HG02610 (cell line): Measurements from ENCODE around the gene GPX4.

Experiments used
- ATAC-seq: cut with Tn5 transposase; IDR thresholded peaks from one replicate; pipeline ENCODE4 v1.9.1; 2021; ENCODE audit warnings: mild to moderate bottlenecking, moderate library complexity; ENCODE audit not compliant: unreplicated experiment

Gene GPX4

DNA sequence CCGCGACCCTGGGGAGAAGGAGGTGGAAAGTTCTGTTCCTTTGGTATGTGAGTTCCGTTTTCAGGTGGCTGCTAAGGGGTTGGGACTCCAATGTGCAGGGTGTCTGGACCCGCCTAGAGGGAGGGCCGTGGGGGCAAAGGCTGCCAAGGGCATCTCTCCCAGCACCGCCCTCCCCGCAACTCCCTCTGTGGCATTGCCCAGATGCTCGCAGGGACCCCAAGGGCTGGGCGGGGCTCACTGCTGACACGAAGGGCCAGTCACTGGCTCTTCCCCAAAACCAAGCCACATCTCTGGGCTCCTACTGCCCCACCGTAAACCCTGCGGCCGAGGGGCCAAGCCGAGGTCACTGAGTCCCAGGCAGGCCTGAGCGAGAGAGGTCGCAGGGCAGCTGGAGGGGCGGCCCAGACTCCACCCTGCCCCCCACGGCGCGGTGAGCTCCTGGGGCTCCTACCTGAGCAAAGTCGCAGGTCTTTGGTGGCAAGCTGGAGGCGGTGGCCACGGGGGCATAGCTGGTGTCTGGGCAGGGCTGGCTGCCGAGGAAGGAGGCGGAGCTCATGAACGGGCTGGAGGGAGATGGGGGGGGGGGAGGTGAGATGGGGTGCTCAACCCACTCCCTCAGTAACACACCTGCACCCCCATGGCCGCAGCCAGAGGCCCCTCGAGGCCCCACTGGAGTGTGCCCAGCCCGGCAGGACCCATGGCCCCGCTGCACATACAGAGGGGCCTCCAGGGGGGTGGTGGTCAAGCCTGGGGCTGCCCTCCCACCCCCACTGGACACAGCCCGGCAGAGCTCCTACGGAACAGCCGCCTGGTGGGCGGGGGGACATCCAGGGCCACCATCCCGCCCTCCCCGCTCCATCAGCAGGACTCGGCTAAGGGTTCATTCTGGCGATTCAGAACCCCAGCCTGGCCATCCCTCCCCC is 43.3 kb downstream of the GPX4 start:
- ATAC-seq, result no peak

DNA sequence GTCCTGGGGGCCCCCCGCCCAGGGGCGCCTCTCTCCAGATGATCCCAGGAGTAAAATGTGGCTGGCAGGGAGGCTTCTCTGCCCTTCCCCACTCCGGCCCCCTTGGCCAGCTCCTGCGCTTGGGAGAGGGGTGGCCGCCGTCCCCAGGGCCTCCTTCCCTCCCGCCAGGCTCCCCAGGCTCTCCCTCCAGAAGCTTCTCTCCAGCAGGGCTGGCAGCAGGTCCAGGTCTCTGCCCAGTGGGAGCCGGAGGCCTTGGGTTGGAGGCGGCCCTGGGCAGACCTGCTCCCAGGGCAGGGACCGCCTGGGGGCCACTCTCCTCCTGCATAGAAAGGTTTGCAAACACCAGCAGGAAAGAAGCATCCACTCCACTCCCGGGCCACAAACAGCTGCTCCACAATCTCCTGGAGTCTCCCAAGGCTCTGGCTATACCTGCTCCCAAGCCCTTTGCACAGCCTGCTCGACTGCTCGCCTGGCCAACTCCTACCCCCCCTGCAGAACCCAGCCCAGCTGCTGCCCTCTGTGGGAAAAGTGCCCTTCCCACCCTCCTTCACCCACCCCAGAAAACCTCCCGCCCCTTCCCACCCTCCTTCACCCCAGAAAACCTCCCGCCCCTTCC is 44.2 kb downstream of the GPX4 start:
- ATAC-seq, result no peak

DNA sequence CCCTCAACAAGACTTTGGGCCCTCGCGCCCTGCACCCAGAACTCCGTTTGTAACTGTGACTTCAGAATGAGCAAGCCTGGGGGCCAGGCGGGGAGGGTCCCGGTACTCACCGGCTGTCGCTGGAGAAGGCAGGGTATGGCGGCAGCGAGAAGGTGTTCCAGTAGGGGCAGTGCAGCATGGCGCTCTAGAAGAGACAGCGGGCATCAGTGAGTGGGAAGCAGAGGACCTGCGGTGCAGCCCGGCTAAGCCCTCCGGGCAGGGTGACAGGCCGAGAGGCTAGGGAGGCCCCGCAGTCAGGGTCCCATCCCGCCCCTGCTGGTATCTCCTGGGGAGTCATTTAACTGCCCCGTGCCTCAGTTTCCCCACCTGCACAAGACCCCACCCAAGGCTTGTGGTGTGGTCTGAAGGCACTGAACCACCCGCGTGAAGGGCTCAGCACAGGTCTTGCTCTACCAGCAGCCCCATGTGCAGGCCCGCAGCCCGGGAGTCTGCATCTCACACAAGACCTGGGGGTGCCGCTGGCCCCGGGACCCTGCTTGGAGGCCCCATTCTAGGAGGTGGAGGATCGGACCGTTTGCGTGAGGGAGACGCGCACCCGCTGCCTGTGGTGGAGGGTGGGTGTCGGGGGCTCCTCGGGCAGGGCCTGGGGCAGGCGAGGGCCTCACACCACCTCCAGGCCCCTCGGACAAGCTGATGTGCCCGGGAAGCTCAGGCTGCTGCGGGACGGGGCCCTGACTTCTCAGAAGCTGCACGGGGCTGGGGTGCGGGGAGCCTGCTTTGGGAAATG is 45.7 kb downstream of the GPX4 start:
- no peak for ATAC-seq

DNA sequence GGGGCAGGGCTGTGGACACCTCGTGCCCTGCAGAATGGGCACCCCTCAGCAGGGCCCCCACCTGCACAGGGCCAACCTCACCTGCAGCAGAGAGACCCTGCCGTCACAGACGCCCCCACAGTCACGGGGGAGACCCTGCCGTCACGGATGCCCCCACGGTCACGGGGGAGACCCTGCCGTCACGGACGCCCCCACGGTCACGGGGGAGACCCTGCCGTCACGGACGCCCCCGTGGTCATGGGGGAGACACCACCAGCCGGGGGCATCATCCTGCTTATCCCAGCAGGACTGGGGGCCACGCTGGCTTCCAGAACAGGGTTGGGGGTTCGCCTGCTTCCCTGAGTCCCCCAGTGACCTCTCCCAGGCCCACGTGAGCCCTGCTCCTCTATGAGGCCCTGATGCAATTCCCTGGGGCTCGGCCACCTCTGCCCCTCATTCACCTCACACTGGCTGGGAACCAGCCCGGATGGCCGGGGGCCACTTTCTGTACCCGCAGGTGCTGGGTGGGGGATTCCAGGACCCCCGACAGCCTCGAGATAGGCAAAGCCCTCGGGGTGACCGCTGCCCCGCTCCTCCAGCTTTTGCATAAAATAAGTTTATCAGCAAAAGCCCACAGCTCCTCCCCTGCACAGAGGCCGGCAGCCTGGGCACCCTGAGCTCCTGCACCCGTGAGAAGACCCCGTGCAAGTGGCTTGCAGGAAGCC is 46.7 kb downstream of the GPX4 start:
- no peak for ATAC-seq

GRCh38 chr19:1151037-1151724 is 47.4 kb downstream of the GPX4 start:
- no peak for ATAC-seq

DNA sequence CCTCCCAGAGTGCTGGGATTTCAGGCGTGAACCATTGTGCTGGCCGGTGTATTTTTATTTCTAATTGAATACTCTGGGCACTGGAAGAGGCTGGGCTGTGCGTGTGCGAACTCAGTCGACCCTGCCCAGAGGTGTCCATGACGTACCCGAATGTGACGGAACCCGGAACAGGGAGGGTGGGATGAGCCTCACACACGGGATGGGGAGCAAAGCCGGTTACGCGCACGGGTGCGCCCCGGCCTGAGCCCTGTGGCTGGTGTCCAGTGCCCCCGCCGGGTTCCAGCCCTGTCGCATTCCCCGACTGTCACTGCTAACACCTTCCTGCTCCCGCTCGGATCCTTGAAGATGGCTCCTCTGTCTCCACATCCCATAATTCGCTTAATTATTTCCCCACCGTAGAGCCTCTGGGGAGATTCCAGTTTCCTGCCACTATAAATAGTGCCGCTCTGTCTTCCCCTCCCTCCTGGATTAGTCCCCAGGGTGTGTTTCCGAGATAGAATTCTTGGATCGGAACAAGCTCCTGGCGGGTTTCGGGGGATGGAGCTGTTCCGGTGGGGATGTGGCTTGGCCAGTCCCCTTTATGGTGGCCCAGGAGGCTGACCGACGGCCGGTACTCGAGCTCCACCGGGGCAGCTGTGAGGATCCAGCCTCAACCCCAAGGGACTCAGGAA is 48.3 kb downstream of the GPX4 start:
- ATAC-seq, result no peak

DNA sequence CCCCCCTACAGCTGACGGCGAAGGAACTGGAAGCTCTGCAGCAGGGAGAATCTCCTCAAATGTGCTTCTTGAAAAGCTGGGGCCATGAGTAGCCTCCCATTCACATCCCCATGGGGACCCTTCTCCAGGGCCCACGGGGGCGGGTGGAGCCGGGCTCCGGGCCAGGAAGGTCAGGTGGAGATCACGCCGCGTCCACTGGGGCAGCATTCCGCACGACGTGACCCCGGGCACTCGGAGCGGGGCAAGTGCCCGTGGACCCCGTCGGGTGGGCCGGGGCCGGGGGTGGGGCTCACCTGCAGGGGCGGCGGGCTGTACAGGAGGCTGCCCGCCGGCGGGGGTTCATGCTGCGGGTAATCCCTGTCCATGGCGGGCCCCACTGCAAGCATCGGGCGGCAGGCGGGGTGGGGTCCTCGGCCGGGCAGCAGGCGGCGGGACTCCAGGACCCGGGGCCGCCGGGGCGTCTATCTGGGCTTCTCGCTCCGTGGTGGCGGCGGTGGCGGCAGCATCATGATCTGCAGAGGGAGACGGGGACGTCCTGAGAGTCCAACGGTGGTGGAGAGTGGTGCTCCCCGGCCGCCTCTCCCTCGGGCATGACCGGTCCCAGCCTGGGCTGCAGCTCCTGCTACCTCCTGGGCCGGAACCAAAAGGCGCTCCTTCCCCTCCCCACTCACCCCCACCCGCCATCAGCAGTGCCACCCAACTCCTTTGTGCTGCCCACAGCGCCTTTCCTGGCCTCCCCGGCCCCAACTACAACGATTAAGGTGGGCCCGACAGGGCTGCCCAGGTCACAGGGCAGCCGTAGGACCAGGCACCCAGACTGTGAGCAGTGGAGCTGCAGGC is 50.3 kb downstream of the GPX4 start:
- no peak for ATAC-seq

DNA sequence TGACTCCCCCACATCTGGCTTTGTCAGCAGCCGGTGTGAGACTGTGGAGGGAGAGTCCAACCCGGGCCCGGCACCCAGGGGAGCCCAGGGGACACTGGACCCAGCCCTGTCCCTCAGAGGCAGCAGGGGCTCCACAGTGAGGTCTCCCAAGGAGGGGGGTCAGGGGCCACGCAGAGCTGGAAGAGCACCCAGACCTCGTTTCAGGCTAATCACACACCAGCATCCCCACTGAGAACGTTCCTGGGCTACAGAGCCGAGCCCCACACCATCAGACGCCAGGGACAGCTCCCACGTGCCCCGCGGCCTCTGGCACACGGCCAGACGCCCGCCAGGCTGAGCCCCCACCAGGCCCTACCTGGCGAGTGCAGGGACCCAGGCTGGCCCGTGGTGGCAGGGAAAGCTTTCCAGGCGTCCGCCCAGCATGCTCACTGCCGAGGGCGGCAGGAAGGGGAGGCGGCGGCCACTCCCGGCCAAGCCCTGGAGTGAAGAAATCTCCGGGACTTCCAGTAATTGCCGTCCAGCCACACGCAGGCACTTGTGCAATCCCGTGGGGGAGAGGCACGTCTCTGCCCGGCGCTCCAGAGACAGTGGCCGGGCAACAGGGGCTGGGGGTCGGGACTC is 51.0 kb downstream of the GPX4 start:
- no peak for ATAC-seq

DNA sequence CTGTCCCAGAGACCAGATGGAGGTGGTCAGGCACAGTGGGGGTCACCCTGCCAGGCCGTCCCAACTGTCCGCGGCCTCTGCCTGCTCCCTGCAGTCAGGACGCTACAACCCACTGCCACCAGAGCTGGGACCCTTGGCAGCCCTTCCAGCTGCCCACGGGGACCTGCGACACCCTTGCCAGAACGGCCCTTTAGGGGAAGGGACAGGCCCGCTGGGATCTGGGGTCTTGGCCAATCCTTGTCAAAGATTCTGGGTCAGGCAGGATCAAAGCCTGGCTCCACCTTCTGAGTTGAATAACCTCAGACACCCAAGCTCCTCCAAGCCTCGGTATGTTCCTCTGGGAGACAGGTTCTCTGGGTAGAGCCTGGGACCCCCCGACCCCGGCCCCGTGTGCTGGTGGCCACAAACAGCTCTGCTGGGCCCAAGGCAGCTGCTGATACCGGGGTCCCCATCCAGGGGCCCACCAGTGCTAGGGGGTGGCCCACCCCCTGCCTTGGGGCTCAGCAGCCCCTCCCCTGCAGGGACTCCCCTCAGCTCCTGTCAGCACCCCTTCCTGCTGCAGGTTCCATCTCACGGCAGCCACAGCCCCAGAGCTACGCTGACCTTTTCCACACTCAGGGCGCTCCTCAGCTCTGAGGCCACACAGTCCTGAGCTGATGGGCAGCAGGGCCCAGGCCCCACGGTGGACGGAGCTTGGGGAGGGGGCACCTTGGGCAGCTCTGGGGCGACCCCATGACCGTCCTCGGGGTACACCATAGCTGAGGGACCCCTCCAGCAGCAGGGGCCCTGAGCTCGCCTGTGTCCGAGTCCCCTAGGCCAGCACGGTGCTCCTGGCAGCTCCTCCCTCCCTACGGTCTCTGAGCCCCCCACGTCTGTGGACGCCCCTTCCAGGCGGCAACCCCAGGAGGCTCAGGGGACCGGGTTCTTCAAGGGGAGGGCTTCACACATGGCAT is 51.8 kb downstream of the GPX4 start:
- ATAC-seq, result no peak
